Ramos (cell line): ENCODE data around the gene GABRP.

Source experiments
- in situ Hi-C: fragments of 300-500 bp; cut with MboI; formaldehyde crosslinking; loops from one replicate; pipeline ENCODE4 v1.14.3; 2022; ENCODE audit warnings: low sequenced_read_pairs; ENCODE audit not compliant: unreplicated experiment

The GABRP gene

DNA sequence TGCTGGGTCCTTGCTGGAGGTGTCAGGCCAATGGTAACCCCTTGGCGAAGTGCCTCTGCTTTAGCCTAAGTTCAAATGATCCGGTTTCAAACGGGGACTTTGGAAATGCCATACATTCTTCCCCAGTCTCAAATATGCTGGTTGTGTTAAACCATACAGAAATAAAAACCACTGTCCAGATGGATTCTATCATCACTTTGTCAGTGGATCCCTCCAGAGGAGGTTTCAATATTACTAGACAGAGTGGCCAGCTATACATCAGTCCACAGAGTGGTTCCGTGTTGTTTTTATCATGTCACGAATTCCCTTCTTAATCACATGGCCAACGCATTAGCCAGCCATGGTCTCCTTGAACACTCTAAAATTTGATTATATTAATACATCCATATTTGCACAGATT, 71.0 kb downstream of the GABRP start:
- in situ Hi-C loops, result no loop called here

DNA sequence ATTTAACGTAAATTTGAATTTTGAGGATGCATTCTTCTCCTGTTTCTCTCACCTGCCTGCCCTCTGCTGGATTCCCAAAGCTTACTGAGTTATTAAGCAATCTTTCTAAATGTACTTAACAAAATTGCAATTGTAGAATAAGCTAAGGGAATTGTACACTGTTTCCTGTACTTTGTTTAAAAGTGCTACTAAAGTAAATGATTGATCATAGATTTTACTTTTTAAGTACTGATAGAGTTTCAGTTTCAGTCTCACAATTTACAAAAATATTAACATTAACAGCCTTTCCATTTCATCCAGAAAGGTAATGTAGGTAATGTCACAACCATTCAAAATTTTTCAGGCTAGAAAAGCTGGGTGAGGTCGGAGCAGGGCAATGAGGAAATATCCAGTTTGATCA, 73.5 kb downstream of the GABRP start:
- in situ Hi-C loops, result no loop called here

DNA sequence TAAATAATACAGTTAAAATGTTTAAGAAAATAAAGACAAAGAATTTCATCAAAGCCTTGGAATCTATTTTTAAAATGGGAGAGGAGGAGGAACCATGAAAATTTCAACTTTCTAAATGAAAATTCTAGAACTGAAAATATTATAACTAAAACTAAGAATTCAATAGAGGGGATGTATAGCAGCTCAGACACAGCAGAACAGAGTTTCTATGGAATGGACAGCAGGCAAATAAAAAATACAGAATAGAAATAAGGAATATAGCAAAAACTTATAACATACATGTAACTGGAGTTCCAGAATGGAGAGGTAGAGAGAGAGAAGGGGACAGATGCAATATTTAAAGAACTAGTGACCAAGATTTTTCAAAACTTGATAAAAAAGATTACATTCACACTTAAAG, 76.9 kb downstream of the GABRP start:
- in situ Hi-C loops, result no loop called here

DNA sequence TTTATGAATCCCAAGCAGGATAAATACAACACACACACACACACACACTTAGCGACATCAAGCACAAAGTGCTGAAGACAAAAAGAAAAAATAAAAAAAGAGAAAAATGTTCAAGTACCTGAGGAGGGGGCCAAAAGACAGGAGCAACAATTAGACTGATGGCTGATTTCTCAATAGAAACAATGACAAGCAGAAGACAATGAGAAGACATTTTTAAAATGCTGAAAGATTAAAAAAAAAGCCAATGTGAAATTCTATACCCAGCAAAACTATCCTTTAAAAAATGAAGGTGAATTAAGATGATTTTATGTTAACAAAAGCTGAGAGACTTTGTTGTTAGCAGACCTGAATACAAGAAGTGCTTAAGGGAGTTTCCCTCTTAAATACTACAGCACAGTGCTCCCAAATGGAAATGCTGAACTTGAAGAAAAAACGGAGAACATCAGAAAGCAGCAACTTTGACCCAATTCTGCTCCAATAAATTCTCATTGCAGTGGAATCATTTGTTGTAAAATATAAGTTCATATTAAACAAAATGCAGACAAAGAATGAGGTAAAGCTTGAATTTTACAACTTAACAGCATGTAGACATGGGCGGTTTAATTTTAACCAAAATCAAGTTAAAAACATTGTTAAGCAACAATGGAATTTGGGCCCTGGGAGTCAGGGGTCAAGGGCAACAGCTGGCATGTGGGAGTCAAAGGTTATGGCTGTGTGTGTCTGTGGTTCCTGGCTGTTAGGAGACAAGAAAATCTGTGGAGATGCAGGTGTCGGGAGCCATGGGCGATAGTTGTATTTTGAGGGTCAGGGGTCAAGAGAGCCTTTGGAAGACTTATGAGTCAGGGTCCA, 77.5 kb downstream of the GABRP start:
- in situ Hi-C loops, result no loop called here

DNA sequence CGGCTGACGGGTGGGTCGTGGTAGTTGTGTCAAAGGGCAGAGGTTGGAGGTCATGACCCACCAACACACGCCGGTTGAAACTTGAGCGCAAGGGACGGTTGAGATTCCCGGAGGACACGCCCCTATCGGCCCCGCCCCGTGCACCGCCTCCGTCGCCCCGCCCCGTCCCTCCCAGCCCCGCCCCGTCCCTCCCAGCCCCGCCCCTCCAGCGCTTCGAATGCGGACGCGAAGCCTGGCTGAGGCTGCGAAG, 78.1 kb downstream of the GABRP start:
- in situ Hi-C loops, result no loop called here

DNA sequence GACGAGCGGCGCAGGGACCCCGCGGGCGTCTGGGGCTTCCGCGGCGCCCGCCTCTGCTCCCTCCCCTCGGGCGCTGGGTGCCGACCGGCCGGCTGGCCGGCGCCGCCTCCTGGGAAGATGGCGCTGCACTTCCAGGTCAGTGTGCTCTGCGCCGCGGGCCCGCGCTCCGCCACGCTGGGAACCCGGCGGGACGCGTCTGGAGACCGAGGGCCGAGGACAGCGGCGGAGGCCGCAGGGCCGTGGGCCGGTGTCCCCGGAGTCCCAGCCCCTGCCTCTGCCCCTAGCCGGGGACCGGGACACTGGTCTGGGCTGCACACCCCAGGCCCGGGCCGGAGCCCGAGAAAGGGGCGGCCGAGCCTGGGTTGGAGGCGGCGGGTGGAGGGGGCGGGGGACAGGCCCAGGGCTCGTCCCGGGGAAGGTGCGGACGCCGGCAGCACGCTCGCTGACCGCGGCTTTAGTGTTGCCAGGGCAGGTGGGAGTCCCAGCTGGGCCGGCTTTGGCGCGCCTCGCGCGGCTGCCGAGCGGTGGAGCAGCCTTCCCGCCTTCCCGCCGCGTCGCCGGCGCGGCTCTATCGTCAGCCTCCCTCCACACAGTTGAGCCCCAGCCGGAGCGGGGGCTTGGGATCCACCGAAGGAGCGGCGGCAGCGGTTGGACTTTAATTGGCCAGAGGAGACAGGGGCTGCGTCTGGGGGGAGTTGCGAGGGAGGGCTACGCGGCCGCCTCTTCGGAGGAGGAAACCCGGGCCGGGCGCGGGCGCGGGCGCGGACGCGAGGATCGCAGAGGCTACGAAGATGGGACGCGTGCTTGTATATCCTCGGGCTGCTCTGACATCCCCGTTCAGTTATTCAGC, 78.6 kb downstream of the GABRP start, which contains the start of gene RANBP17:
TSS of gene RANBP17 (plus strand) at position 102 of the 850 bp plus-strand sequence.
- in situ Hi-C loops, result no loop called here

DNA sequence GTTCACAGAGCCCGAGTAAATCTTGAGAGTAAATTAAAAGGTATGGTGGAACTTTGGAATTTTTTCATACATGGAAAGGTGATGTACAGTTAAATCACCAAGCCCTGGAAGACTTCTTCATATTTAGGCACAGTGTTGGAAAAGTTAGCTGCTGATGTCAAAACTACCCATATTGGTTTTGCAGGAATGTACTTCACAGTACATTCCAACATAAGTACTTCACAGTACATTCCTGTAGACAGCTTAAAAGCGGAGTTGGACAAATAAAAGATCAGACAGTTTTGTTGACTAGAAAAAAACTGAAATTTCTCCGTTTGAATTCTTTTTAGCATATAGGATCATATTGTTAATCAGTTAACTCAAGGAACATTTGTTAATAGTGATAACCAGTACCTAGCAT, 80.1 kb downstream of the GABRP start:
- in situ Hi-C loops, result no loop called here
